Naive thymus-derived CD4-positive, alpha-beta T cell (primary cell): ENCODE data around the gene RPS27. TPM values are rescaled to one million over a fixed set of nuclear protein-coding genes. Genes with fewer than 3 reads are reported as not detected.

Source experiments
- ATAC-seq: fragments of 150-1000 bp; cut with Tn5 transposase; 2 replicates; pipeline ENCODE4 v1.10.0; 2021; ENCODE audit warnings: mild to moderate bottlenecking, moderate library complexity
- CTCF ChIA-PET: fragments of 350-600 bp; sonication (Branson Sonifier 250); formaldehyde crosslinking; loops from one replicate; lab custom pipeline; 2021; ENCODE audit warnings: antibody characterized with exemption; lab: Charles Lee
- POLR2A ChIA-PET: fragments of 350-600 bp; sonication (Branson Sonifier 250); formaldehyde crosslinking; loops from one replicate; lab custom pipeline; 2021; ENCODE audit warnings: antibody characterized with exemption, inconsistent platforms; lab: Charles Lee
- DNase-seq, 9 donors: peaks; one replicate each; pipeline versions ENCODE4 v3.0.0 to v3.0.0-alpha.2; 2020 to 2022; ENCODE audit warnings: mixed read lengths in 1 of 9
- H3K27ac ChIP-seq: one replicate; pipeline ENCODE4 v1.7.0; 2013; ENCODE audit warnings: mild to moderate bottlenecking, low read depth, low read length, moderate library complexity
- H3K27me3 ChIP-seq, 2 donors: one replicate each; pipeline ENCODE4 v1.7.0; 2013; ENCODE audit warnings: low read length in 2 of 2, mild to moderate bottlenecking in 2 of 2, moderate library complexity in 2 of 2; ENCODE audit not compliant: control insufficient read depth in 2 of 2, insufficient read depth in 2 of 2
- H3K36me3 ChIP-seq, 3 experiments: 1 replicate in 2 of 3; 2 replicates in 1 of 3; pipeline ENCODE4 v1.7.0; 2013; ENCODE audit warnings: low read length in 3 of 3, mild to moderate bottlenecking in 3 of 3, moderate library complexity in 1 of 3; ENCODE audit not compliant: insufficient read depth in 3 of 3, control insufficient read depth in 2 of 3
- H3K4me1 ChIP-seq, 2 donors: one replicate each; pipeline ENCODE4 v1.7.0; 2013; ENCODE audit warnings: low read length in 2 of 2, mild to moderate bottlenecking in 2 of 2, moderate library complexity in 1 of 2; ENCODE audit not compliant: control insufficient read depth in 2 of 2, insufficient read depth in 2 of 2
- H3K4me3 ChIP-seq: 2 replicates; pipeline ENCODE4 v1.7.0; 2013; ENCODE audit warnings: mild to moderate bottlenecking, low read length
- H3K9me3 ChIP-seq, 3 experiments: 1 replicate in 2 of 3; 2 replicates in 1 of 3; pipeline ENCODE4 v1.7.0; 2013; ENCODE audit warnings: low read length in 3 of 3; ENCODE audit not compliant: control insufficient read depth in 2 of 3
- H3K27ac Mint-ChIP-seq, 9 donors: one replicate each; pipeline ENCODE4 v1.8.0; 2020 to 2022; ENCODE audit warnings: mixed read lengths in 9 of 9, mild to moderate bottlenecking in 8 of 9, moderate library complexity in 5 of 9, inconsistent platforms in 2 of 9
- H3K27me3 Mint-ChIP-seq, 5 donors: one replicate each; pipeline ENCODE4 v1.8.0; 2021 to 2022; ENCODE audit warnings: mixed read lengths in 5 of 5, mild to moderate bottlenecking in 1 of 5
- H3K36me3 Mint-ChIP-seq, 5 donors: one replicate each; pipeline ENCODE4 v1.8.0; 2020 to 2022; ENCODE audit warnings: mixed read lengths in 5 of 5, mild to moderate bottlenecking in 3 of 5, inconsistent platforms in 1 of 5
- H3K4me1 Mint-ChIP-seq, 7 donors: one replicate each; pipeline ENCODE4 v1.8.0; 2020 to 2022; ENCODE audit warnings: mixed read lengths in 7 of 7, mild to moderate bottlenecking in 3 of 7, inconsistent platforms in 1 of 7
- H3K4me3 Mint-ChIP-seq, 10 donors: one replicate each; pipeline ENCODE4 v1.8.0; 2020 to 2022; ENCODE audit warnings: mild to moderate bottlenecking in 10 of 10, mixed read lengths in 10 of 10, moderate library complexity in 6 of 10, inconsistent platforms in 2 of 10
- H3K9me3 Mint-ChIP-seq, 11 donors: one replicate each; pipeline ENCODE4 v1.8.0; 2020 to 2022; ENCODE audit warnings: mixed read lengths in 11 of 11, mild to moderate bottlenecking in 4 of 11, inconsistent platforms in 1 of 11, moderate library complexity in 1 of 11
- intact Hi-C, 2 donors: fragments of 100-400 bp; cut with micrococcal nuclease; formaldehyde crosslinking; loops; one replicate each; pipeline ENCODE4 v1.15.1; 2023
- polyA plus RNA-seq, 2 donors: library from polyadenylated mRNA; unstranded; fragments of 300-500 nt; fragmentation: Illumina TruSeq; gene quantifications; one replicate each; pipeline ENCODE4 v1.2.3, GENCODE V29; 2021
- total RNA-seq, 6 experiments: library from RNA in 5 of 6; stranded (reverse) in 5 of 6; gene quantifications; 1 replicate in 5 of 6; 2 replicates in 1 of 6; pipeline ENCODE4 v1.2.3 and lab custom pipeline; 2021 to 2026

The RPS27 gene
- total and polyA plus RNA-seq, 7 experiments from 2014 or later, result 2,313 to 29,571 (median 7,996) TPM

DNA sequence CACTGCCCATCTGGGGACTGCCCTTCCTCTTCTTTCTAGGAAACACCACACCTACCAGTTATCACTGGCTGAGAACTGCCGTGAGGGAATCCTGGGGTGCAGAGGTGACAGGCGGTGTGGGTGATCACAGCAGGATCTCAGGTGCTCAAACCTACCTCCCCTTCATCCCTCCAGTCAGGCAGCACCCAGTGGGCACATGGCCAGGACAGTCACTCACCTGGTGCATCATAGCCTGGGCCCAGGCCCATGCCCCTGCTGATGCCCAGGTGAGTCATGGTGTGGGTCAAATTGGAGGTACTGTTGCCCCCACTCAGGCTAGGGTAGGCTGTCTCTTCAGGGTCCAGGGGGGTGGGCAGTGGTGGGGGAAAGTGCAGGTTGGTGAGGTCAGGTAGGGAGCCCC lies 38.8 kb upstream of the RPS27 start:
- Histone ChIP-seq H3K36me3 (peaks cover 27 to 72% (median 41%) of the 10 kb centered on the region in 3 experiments), H3K4me1 (peaks cover 21 to 33% of the 10 kb centered on the region in 2 donors), H3K9me3 (no peaks in the 10 kb centered on the region), H3K27ac (no peak overlapping the region), H3K27me3 (no peaks in the 10 kb centered on the region), H3K4me3 (no peak overlapping the region)
- no peaks in the 10 kb centered on the region for H3K9me3 Mint-ChIP-seq
- DNase-seq (no peak), ATAC-seq (no peak)
- intact Hi-C loops, result no loop called here
- H3K27me3 Mint-ChIP-seq, result no peaks in the 10 kb centered on the region
- H3K27ac Mint-ChIP-seq, result peak overlapping the region in 5 of 9 donors; percentile 16 to 60 (median 59)
- peaks cover 0 to 36% (median 20%) of the 10 kb centered on the region in 5 donors for H3K36me3 Mint-ChIP-seq
- peaks cover 26 to 49% (median 38%) of the 10 kb centered on the region in 7 donors for H3K4me1 Mint-ChIP-seq
- POLR2A ChIA-PET, result interaction anchor here (0.8 to 12.8 kb wide), 2 partner anchors 8 to 30 kb away, joined by 4 to 159 read pairs; partner anchors contain the start of gene DENND4B
- CTCF ChIA-PET, result no interaction called here
- H3K4me3 Mint-ChIP-seq, result no peak overlapping the region

DNA sequence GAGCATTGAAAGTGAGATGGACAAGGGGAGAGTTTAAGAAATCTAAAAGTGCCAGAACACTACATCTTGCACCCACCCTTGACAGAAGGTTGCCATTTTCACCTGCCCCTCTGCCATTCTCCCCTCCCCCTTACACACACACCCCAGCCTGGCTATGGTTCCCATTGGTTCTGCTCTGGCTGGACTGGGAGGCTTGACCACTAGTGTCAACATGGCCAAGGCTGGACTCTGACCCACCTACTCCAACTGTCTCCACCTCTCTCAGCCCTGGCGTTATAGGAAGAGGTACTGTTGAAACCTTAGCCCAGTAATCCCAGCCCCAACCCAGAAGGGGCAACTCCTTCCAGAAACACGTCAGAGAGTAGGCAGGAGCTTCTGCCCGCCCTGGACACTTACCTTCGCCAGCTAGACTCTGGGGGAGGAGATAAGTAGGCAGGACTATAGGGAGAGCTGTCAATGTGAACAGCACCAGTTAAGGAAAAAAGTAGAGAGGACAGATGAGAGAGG lies 36.6 kb upstream of the RPS27 start:
- H3K36me3 ChIP-seq, result peaks cover 27 to 63% (median 34%) of the 10 kb centered on the region in 3 experiments
- no peaks in the 10 kb centered on the region for H3K27me3 ChIP-seq
- DNase-seq (no peak), ATAC-seq (no peak)
- H3K4me1 ChIP-seq, result peaks cover 27 to 33% of the 10 kb centered on the region in 2 donors
- intact Hi-C loops, result no loop called here
- H3K36me3 Mint-ChIP-seq, result peaks cover 0 to 32% (median 17%) of the 10 kb centered on the region in 5 donors
- POLR2A ChIA-PET, result interaction anchor here (0.7 to 12.8 kb wide), 6 partner anchors 9 to 32 kb away, joined by 3 to 159 read pairs (median 49); partner anchors contain the start of genes CREB3L4, DENND4B, JTB and SLC39A1
- H3K9me3 Mint-ChIP-seq, result no peaks in the 10 kb centered on the region
- peak overlapping the region in 9 of 10 donors; percentile 7 to 74 (median 36) for H3K4me3 Mint-ChIP-seq
- H3K27me3 Mint-ChIP-seq, result no peaks in the 10 kb centered on the region
- peak overlapping the region; percentile 7 to 89 (median 75) for H3K27ac Mint-ChIP-seq
- H3K4me1 Mint-ChIP-seq, result peaks cover 32 to 61% (median 50%) of the 10 kb centered on the region in 7 donors
- no peak overlapping the region for H3K4me3 ChIP-seq
- no peaks in the 10 kb centered on the region for H3K9me3 ChIP-seq
- CTCF ChIA-PET, result interaction anchor here (2.3 to 5.5 kb wide), 2 partner anchors 8 to 33 kb away, joined by 11 to 36 read pairs; partner anchors contain the start of genes DENND4B and RAB13
- peak overlapping the region; percentile 30 for H3K27ac ChIP-seq

DNA sequence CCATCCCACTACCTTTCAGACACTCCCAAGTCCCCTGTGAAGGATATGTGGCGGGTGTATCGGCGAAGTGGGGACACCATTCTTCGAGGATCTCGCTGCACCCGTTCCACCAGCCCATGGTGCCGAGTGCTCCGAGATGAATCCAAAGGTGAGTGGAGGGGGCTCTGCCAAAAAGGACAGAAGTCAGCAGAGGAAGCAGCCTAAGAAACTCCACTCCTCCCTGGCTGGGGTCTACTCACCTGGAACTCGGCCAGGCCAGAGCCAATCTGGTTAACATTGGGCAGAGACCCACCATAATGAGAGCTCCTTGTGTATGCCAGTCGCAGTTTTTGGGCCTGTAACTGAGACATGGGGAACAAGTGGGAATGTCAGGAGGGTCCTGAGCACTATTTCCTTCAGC lies 35.7 kb upstream of the RPS27 start:
- Histone ChIP-seq H3K4me3 (no peak overlapping the region), H3K9me3 (no peaks in the 10 kb centered on the region), H3K27me3 (no peaks in the 10 kb centered on the region), H3K4me1 (peaks cover 27 to 33% of the 10 kb centered on the region in 2 donors), H3K36me3 (peaks cover 27 to 57% (median 29%) of the 10 kb centered on the region in 3 experiments), H3K27ac (peak overlapping the region; percentile 25)
- no peak for ATAC-seq
- Mint-ChIP-seq H3K4me1 (peaks cover 32 to 64% (median 51%) of the 10 kb centered on the region in 7 donors), H3K9me3 (no peaks in the 10 kb centered on the region), H3K4me3 (peak overlapping the region in 5 of 10 donors; percentile 7 to 56 (median 45)), H3K27me3 (no peaks in the 10 kb centered on the region), H3K27ac (peak overlapping the region in 4 of 9 donors; percentile 31 to 90 (median 86)), H3K36me3 (peaks cover 0 to 30% (median 17%) of the 10 kb centered on the region in 5 donors)
- intact Hi-C loops, result loop anchor here (5.0 kb wide), 2 partner anchors 228 to 1902 kb away; partner anchors contain the start of genes GON4L (in 1 of the 2), INTS3 (in 1 of the 2) and SYT11 (in 1 of the 2)
- POLR2A ChIA-PET, result interaction anchor here (1.3 to 12.8 kb wide), 4 partner anchors 11 to 35 kb away, joined by 3 to 159 read pairs (median 106); partner anchors contain the start of genes CREB3L4, DENND4B, JTB and RPS27
- no peak for DNase-seq
- CTCF ChIA-PET, result interaction anchor here (2.3 to 5.5 kb wide), 2 partner anchors 9 to 32 kb away, joined by 11 to 36 read pairs; partner anchors contain the start of genes DENND4B and RAB13

DNA sequence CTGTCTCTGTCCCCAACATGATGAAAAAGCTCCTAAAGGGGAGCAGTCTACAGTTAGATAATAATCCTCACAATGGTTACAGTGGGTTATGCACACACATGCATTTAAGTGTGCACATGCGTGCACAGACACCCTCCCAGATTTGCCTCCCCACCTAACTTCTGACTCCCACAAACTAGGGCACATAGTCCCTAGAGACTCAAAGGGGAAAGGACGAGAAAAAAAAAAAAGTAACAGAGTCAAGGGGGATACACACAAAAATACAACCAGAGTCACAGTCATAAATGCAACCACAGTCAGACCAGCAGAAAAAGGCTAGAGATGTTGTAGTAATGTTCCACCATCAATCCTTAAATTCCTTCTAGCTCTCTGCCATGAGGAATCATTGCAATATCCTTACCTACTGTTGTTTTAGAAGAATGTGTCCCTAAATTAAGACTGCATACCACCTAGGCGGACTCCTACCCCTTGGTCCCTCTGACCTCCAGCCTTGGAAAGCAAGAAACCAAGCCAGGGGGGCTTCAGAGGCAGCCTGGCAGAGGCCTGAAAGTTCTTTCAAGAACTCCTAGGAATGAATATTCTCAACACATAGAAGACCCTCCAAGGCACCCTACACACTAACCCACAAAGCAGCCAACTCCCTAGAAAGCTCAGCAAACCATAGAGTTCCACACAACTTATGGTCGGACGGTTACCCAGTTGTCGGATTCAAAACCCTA lies 33.4 kb upstream of the RPS27 start:
- peaks cover 27 to 33% of the 10 kb centered on the region in 2 donors for H3K4me1 ChIP-seq
- H3K9me3 ChIP-seq, result no peaks in the 10 kb centered on the region
- H3K4me1 Mint-ChIP-seq, result peaks cover 30 to 64% (median 60%) of the 10 kb centered on the region in 7 donors
- H3K9me3 Mint-ChIP-seq, result no peaks in the 10 kb centered on the region
- ATAC-seq (no peak), DNase-seq (no peak)
- H3K27ac ChIP-seq, result peak overlapping the region; percentile 92
- H3K36me3 ChIP-seq, result peaks cover 11 to 38% (median 13%) of the 10 kb centered on the region in 3 experiments
- intact Hi-C loops, result loop anchor here (1.0 to 5.0 kb wide), 5 partner anchors 10 to 1900 kb away; partner anchors contain the start of genes CREB3L4 (in 1 of the 2), DENND4B (in 1 of the 2), GON4L (in 1 of the 2) and INTS3 (in 1 of the 2)
- H3K27me3 ChIP-seq, result no peaks in the 10 kb centered on the region
- CTCF ChIA-PET, result interaction anchor here (0.7 to 5.5 kb wide), 5 partner anchors 11 to 159 kb away, joined by 3 to 36 read pairs (median 4); partner anchors contain the start of genes DENND4B, GATAD2B and JTB
- POLR2A ChIA-PET, result interaction anchor here (0.5 to 12.8 kb wide), 12 partner anchors 9 to 287 kb away, joined by 3 to 159 read pairs (median 8); partner anchors contain the start of genes CREB3L4, DENND4B, GATAD2B and ILF2
- H3K27ac Mint-ChIP-seq, result peak overlapping the region; percentile 89 to 98 (median 94)
- H3K4me3 Mint-ChIP-seq, result peak overlapping the region; percentile 91 to 100 (median 97)
- H3K4me3 ChIP-seq, result peak overlapping the region; percentile 74
- no peaks in the 10 kb centered on the region for H3K27me3 Mint-ChIP-seq
- peaks cover 0 to 21% (median 6%) of the 10 kb centered on the region in 5 donors for H3K36me3 Mint-ChIP-seq

DNA sequence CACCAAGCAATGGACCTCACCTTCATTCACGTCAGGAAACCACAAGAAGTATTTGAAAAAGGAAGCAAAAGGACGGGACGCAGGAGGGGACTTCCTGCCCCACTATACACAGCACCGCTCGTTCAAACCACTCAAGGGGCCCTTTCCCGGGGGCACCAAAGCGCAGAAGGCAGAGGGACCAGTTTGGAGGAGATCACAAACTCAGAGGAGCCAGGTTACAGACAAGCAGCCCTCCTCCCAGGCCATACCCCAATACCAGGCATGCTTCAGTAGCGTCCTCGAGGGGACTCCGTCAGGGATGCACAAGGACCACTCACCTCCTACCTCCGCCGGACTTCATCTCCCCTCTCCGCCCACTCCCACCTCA lies 32.8 kb upstream of the RPS27 start:
- H3K9me3 Mint-ChIP-seq, result no peaks in the 10 kb centered on the region
- peak overlapping the region; percentile 91 to 100 (median 97) for H3K4me3 Mint-ChIP-seq
- Histone ChIP-seq H3K4me1 (peaks cover 31 to 34% of the 10 kb centered on the region in 2 donors), H3K36me3 (peaks cover 5 to 32% (median 9%) of the 10 kb centered on the region in 3 experiments), H3K27me3 (no peaks in the 10 kb centered on the region), H3K27ac (peak overlapping the region; percentile 92), H3K9me3 (no peaks in the 10 kb centered on the region), H3K4me3 (peak overlapping the region; percentile 74)
- ChIA-PET CTCF (interaction anchor here (5.5 kb wide), 1 partner anchor 12 kb away, joined by 36 read pairs; the partner anchor contains the start of gene DENND4B), POLR2A (interaction anchor here (0.5 to 12.8 kb wide), 8 partner anchors 11 to 288 kb away, joined by 3 to 159 read pairs (median 23); partner anchors contain the start of genes CREB3L4, DENND4B, GATAD2B and ILF2)
- H3K4me1 Mint-ChIP-seq, result peaks cover 34 to 68% (median 66%) of the 10 kb centered on the region in 7 donors
- ATAC-seq, result peak; percentile 8
- intact Hi-C loops, result loop anchor here (1.0 to 5.0 kb wide), 16 partner anchors 10 to 1900 kb away; partner anchors contain the start of genes CREB3L4 (in 2 of the 2), DENND4B (in 2 of the 2), HAX1 (in 2 of the 2) and JTB (in 2 of the 2)
- H3K27ac Mint-ChIP-seq, result peak overlapping the region; percentile 89 to 98 (median 94)
- peaks cover 0 to 19% (median 6%) of the 10 kb centered on the region in 5 donors for H3K36me3 Mint-ChIP-seq
- no peaks in the 10 kb centered on the region for H3K27me3 Mint-ChIP-seq
- DNase-seq, result peak in 3 of 9 donors; percentile 34 to 58 (median 42)
